Lung (tissue), 12 donors: Measurements from ENCODE around the gene HEMK1. TPM values are rescaled to one million over a fixed set of nuclear protein-coding genes. Genes with fewer than 3 reads are reported as not detected.

ENCODE experiments used
- ATAC-seq: fragments of 200-7000 bp; cut with Tn5 transposase; one replicate; pipeline ENCODE4 v1.9.1; 2020; ENCODE audit warnings: moderate number of reproducible peaks; ENCODE audit not compliant: insufficient read depth, low FRiP score
- DNase-seq, 3 donors: peaks; one replicate each; pipeline ENCODE4 v3.0.0-alpha.2; 2013 to 2017
- H3K27ac ChIP-seq, 2 donors: one replicate each; pipeline ENCODE4 v1.5.1; 2013; ENCODE audit warnings: mild to moderate bottlenecking in 2 of 2, moderate library complexity in 2 of 2, control low read depth in 1 of 2, inconsistent platforms in 1 of 2, low read depth in 1 of 2, low read length in 1 of 2
- H3K27me3 ChIP-seq, 3 donors: one replicate each; pipeline ENCODE4 v1.5.1; 2013; ENCODE audit warnings: low read length in 2 of 3; ENCODE audit not compliant: control insufficient read depth in 3 of 3, insufficient read depth in 3 of 3
- H3K36me3 ChIP-seq, 4 donors: one replicate each; pipeline ENCODE4 v1.5.1; 2013; ENCODE audit warnings: low read length in 4 of 4, mild to moderate bottlenecking in 1 of 4, moderate library complexity in 1 of 4; ENCODE audit not compliant: control insufficient read depth in 4 of 4, insufficient read depth in 4 of 4
- H3K4me1 ChIP-seq, 5 donors: one replicate each; pipeline ENCODE4 v1.5.1; 2013; ENCODE audit warnings: low read length in 5 of 5, mild to moderate bottlenecking in 2 of 5, moderate library complexity in 1 of 5; ENCODE audit not compliant: control insufficient read depth in 5 of 5, insufficient read depth in 5 of 5
- H3K4me3 ChIP-seq: one replicate; pipeline ENCODE4 v1.5.1; 2013; ENCODE audit warnings: mild to moderate bottlenecking, control low read depth, moderate library complexity
- H3K9ac ChIP-seq, 2 donors: one replicate each; pipeline ENCODE4 v1.5.1; 2013; ENCODE audit warnings: low read length in 2 of 2, control low read depth in 1 of 2; ENCODE audit not compliant: insufficient read depth in 1 of 2
- H3K9me3 ChIP-seq, 4 donors: one replicate each; pipeline ENCODE4 v1.5.1; 2013; ENCODE audit warnings: low read length in 3 of 4, mild to moderate bottlenecking in 1 of 4, moderate library complexity in 1 of 4; ENCODE audit not compliant: control insufficient read depth in 4 of 4, insufficient read depth in 3 of 4
- CTCF ChIP-seq: IDR thresholded peaks from 2 replicates; pipeline ENCODE4 v1.5.1; 2012; ENCODE audit warnings: mild to moderate bottlenecking; ENCODE audit errors: control extremely low read depth, extremely low read depth
- WGBS, 2 donors: extraction: QIAGEN DNeasy Blood & Tissue Kit; methylation state at CpG; one replicate each; pipeline ENCODE4 v1.1.7; 2013; 5-methylcytosine and 5-hydroxymethylcytosine counted together
- polyA plus RNA-seq, 2 donors: library from polyadenylated mRNA; stranded (reverse); fragments of 200-250 nt; gene quantifications; one replicate each; pipeline ENCODE4 v1.2.1, GENCODE V29; 2013
- total RNA-seq, 2 donors: library from RNA; depleted of rRNA in 1 of 2; stranded (reverse); fragments of >200 nt in 1 of 2; gene quantifications; one replicate each; pipeline ENCODE4 v1.2.1, GENCODE V29; 2014 to 2021
- donor health status: control.
- donor health status: control.
- donor health status: Bipolar disorder and iron deficiency.
- donor health status: healthy.
- donor health status: DM: yes; HTN: yes; CAD: no.

HEMK1 gene
- total and polyA plus RNA-seq, 4 donors: 16.0 to 28.0 (median 18.7) TPM

DNA sequence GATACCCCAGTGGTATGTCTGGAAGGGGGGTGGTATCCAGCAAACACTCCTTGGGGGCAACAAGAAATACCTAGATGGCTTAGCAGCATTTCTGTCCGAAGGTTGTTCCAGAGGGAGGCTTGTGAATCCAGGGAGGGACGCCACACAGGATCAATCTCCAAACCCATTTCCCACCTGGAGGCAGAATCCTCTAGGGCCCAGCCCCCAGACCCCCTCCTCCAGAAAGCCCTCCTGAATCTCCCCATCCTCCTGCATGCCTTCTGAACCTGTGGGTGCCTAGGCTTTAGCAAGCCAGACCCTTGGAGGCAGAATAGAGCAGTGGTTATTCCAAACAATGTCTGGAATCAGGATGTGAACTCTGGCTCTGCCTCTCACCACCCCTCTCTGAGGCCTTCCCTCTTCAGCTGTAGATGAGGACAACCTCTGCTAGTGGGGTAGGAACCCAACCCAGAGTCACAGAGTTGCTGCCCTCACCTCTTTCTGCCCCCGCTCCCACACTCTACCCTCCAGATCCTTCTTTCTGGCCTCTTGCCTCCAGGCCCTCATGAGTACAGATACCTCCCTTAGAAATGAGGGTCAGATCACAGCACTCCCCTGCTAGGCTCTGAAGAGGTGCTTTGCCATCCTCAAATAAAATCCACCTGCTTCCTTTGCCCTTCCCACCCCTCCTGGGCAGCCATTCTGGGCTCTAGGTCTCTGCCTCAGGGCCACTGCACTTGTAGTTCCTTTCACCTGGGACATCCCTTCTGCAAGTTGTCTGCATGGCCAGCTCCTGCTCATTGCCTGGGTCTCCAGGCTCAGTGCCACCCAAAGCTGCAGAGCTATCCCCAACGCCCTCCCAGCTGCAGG lies 34.2 kb downstream of the HEMK1 start:
- Histone ChIP-seq H3K36me3 (peaks cover 6 to 37% (median 29%) of the 10 kb centered on the region in 4 donors), H3K27ac (peak overlapping the region; percentile 84 to 92), H3K9ac (peak overlapping the region in 1 of 2 donors; percentile 80), H3K27me3 (no peaks in the 10 kb centered on the region), H3K4me1 (peaks cover 15 to 59% (median 44%) of the 10 kb centered on the region in 5 donors), H3K4me3 (no peak overlapping the region), H3K9me3 (no peaks in the 10 kb centered on the region)
- DNase-seq (no peak), ATAC-seq (no peak)
- no peak for TF ChIP-seq CTCF
- WGBS, 2 donors: 70 to 78% methylated on average over 4 of the region's 4 CpGs

GRCh38 chr3:50604110-50604621 lies 34.8 kb downstream of the HEMK1 start:
- 82 to 83% methylated on average over 5 of the region's 5 CpGs for WGBS, 2 donors
- H3K9ac ChIP-seq: no peak overlapping the region

DNA sequence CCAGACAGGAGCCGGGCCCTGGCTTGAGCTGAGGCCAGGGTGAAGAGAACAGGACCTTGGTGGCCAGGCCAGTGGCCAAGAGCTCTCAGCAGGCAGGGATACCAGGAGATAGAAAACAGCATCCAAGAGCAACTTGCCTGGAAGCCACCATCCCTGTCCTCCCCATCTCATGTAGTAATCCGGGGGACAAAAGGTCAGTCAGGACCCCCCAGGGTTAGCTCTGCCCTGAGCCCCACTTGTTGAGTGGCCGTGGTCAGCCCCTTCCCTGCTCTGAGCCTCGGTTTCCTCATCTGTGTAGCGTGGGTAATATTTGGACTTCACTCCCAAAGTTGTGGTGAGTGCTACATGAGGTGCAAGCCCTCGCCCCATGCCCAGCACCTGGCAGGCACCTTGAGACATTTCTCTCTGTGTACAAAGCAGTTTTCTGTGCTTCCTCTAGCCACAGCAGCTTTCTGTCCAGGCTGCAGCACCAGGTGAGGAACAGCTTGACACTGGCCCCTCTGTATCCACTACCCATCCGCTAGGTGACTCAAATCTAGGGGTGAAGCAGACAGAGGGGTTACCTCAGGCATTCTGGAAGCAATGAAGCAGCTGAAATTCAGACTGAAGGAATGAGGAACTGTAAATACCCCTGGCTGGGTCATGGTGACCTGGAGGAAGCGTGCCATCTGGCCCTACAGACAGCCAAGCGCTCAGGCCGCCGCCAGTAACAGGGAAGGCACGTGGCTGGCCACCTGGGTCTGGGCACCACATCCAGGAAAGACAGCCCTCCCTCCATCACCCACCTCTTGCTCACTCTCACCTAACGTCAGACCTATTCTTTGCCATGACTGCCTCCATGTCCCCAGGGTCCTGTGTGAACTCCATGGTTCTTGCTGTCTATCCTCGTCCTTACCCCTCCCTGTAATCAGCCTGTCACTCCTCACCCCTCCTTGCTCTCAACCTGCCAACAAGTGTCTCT lies 35.6 kb downstream of the HEMK1 start:
- ATAC-seq: no peak
- Histone ChIP-seq H3K4me3 (no peak overlapping the region), H3K4me1 (peaks cover 21 to 59% (median 46%) of the 10 kb centered on the region in 5 donors), H3K27ac (peak overlapping the region; percentile 48 to 84), H3K27me3 (no peaks in the 10 kb centered on the region), H3K9me3 (no peaks in the 10 kb centered on the region), H3K36me3 (peaks cover 6 to 37% (median 31%) of the 10 kb centered on the region in 4 donors), H3K9ac (no peak overlapping the region)
- 53 to 60% methylated on average over 14 of the region's 14 CpGs for WGBS, 2 donors
- TF ChIP-seq CTCF: no peak
- DNase-seq: no peak

More at GRCh38 chr3:50604110-50604621, 34.8 kb downstream of the HEMK1 start:
- TF ChIP-seq CTCF: no peak
- peaks cover 6 to 37% (median 30%) of the 10 kb centered on the region in 4 donors for H3K36me3 ChIP-seq
- peaks cover 15 to 59% (median 48%) of the 10 kb centered on the region in 5 donors for H3K4me1 ChIP-seq
- DNase-seq (no peak), ATAC-seq (no peak)
- no peaks in the 10 kb centered on the region for H3K27me3 ChIP-seq
- no peak overlapping the region for H3K4me3 ChIP-seq
- H3K27ac ChIP-seq: peak overlapping the region; percentile 48 to 84
- no peaks in the 10 kb centered on the region for H3K9me3 ChIP-seq
